Muscle layer of colon (tissue), 2 donors: ENCODE data around the gene CNGB1.
"Not testable (repeated sequence)": the region's sequence is repeated elsewhere in the genome, so short reads cannot be mapped to it uniquely, and the experiment has no call there.

Experiments used
- H3K27ac ChIP-seq: one replicate; pipeline ENCODE4 v1.7.0; 2013; ENCODE audit warnings: low read depth, mild to moderate bottlenecking, low read length, moderate library complexity
- H3K27me3 ChIP-seq, 2 donors: one replicate each; pipeline ENCODE4 v1.7.0; 2013; ENCODE audit warnings: low read length in 2 of 2, mild to moderate bottlenecking in 2 of 2; ENCODE audit not compliant: insufficient read depth in 2 of 2, control insufficient read depth in 1 of 2
- H3K36me3 ChIP-seq: one replicate; pipeline ENCODE4 v1.7.0; 2013; ENCODE audit warnings: mild to moderate bottlenecking, low read length; ENCODE audit not compliant: insufficient read depth
- H3K4me1 ChIP-seq: one replicate; pipeline ENCODE4 v1.7.0; 2013; ENCODE audit warnings: mild to moderate bottlenecking, low read length; ENCODE audit not compliant: insufficient read depth
- H3K4me3 ChIP-seq, 2 donors: one replicate each; pipeline ENCODE4 v1.7.0; 2013; ENCODE audit warnings: low read length in 2 of 2, low read depth in 1 of 2, mild to moderate bottlenecking in 1 of 2, moderate library complexity in 1 of 2
- H3K9ac ChIP-seq: one replicate; pipeline ENCODE4 v1.7.0; 2013; ENCODE audit warnings: low read length
- H3K9me3 ChIP-seq: one replicate; pipeline ENCODE4 v1.7.0; 2013; ENCODE audit warnings: mild to moderate bottlenecking, low read length
- donor health status: abdominal sarcoma.
- donor health status: Adenocarcinoma of cecum.

CNGB1 gene

GRCh38 chr16:57870753-57871454 lies 100.0 kb downstream of the CNGB1 start:
- H3K27me3 ChIP-seq, result peaks cover 0 to 15% of the 10 kb centered on the region in 2 donors

GRCh38 chr16:57868913-57869520 lies 101.9 kb downstream of the CNGB1 start:
- Histone ChIP-seq H3K27me3 (peaks cover 0 to 13% of the 10 kb centered on the region in 2 donors), H3K27ac (no peak overlapping the region), H3K4me1 (no peaks in the 10 kb centered on the region), H3K36me3 (no peaks in the 10 kb centered on the region), H3K9me3 (no peaks in the 10 kb centered on the region), H3K9ac (no peak overlapping the region), H3K4me3 (no peak overlapping the region)

More at GRCh38 chr16:57870753-57871454, 100.0 kb downstream of the CNGB1 start:
- no peak overlapping the region for H3K4me3 ChIP-seq
- no peak overlapping the region for H3K27ac ChIP-seq
- H3K9me3 ChIP-seq, result no peaks in the 10 kb centered on the region
- H3K4me1 ChIP-seq, result no peaks in the 10 kb centered on the region
- H3K36me3 ChIP-seq, result no peaks in the 10 kb centered on the region
- H3K9ac ChIP-seq, result no peak overlapping the region

- H3K27me3 ChIP-seq, result no peaks in the 10 kb centered on the region
- H3K4me1 ChIP-seq, result peaks cover 4% of the 10 kb centered on the region
- H3K9ac ChIP-seq, result no peak overlapping the region
- no peak overlapping the region for H3K4me3 ChIP-seq
- no peaks in the 10 kb centered on the region for H3K36me3 ChIP-seq
- H3K27ac ChIP-seq, result no peak overlapping the region
- H3K9me3 ChIP-seq, result no peaks in the 10 kb centered on the region
Observed at GRCh38 chr16:57867000-57867561, 103.8 kb downstream of the CNGB1 start.

GRCh38 chr16:57866529-57866918 lies 104.4 kb downstream of the CNGB1 start:
- H3K27ac ChIP-seq, result no peak overlapping the region
- no peak overlapping the region for H3K9ac ChIP-seq
- H3K4me3 ChIP-seq, result no peak overlapping the region
- H3K9me3 ChIP-seq, result no peaks in the 10 kb centered on the region
- no peaks in the 10 kb centered on the region for H3K27me3 ChIP-seq
- peaks cover 4% of the 10 kb centered on the region for H3K4me1 ChIP-seq
- H3K36me3 ChIP-seq, result no peaks in the 10 kb centered on the region

GRCh38 chr16:57865746-57866528 lies 105.0 kb downstream of the CNGB1 start:
- no peak overlapping the region for H3K4me3 ChIP-seq
- no peak overlapping the region for H3K9ac ChIP-seq
- H3K36me3 ChIP-seq, result no peaks in the 10 kb centered on the region
- no peak overlapping the region for H3K27ac ChIP-seq
- peaks cover 4% of the 10 kb centered on the region for H3K4me1 ChIP-seq
- no peaks in the 10 kb centered on the region for H3K27me3 ChIP-seq
- H3K9me3 ChIP-seq, result no peaks in the 10 kb centered on the region

GRCh38 chr16:57863434-57864160 lies 107.3 kb downstream of the CNGB1 start:
- H3K9me3 ChIP-seq, result no peaks in the 10 kb centered on the region
- no peaks in the 10 kb centered on the region for H3K27me3 ChIP-seq
- no peak overlapping the region for H3K9ac ChIP-seq
- peaks cover 4% of the 10 kb centered on the region for H3K4me1 ChIP-seq
- H3K4me3 ChIP-seq, result no peak overlapping the region
- H3K27ac ChIP-seq, result no peak overlapping the region
- H3K36me3 ChIP-seq, result no peaks in the 10 kb centered on the region

GRCh38 chr16:57862698-57863433 lies 108.1 kb downstream of the CNGB1 start:
- Histone ChIP-seq H3K9me3 (no peaks in the 10 kb centered on the region), H3K4me1 (peaks cover 4% of the 10 kb centered on the region), H3K27ac (no peak overlapping the region), H3K4me3 (no peak overlapping the region), H3K36me3 (no peaks in the 10 kb centered on the region), H3K27me3 (no peaks in the 10 kb centered on the region), H3K9ac (no peak overlapping the region)

GRCh38 chr16:57859331-57859730 lies 111.6 kb downstream of the CNGB1 start:
- Histone ChIP-seq H3K9ac (no peak overlapping the region), H3K4me1 (peaks cover 4% of the 10 kb centered on the region), H3K27ac (no peak overlapping the region), H3K36me3 (no peaks in the 10 kb centered on the region), H3K9me3 (no peaks in the 10 kb centered on the region), H3K27me3 (no peaks in the 10 kb centered on the region), H3K4me3 (no peak overlapping the region)

- Histone ChIP-seq H3K9ac (no peak overlapping the region), H3K27ac (no peak overlapping the region), H3K27me3 (no peaks in the 10 kb centered on the region), H3K4me1 (peaks cover 4% of the 10 kb centered on the region), H3K4me3 (no peak overlapping the region), H3K36me3 (no peaks in the 10 kb centered on the region), H3K9me3 (no peaks in the 10 kb centered on the region)
Observed at GRCh38 chr16:57858635-57859034, 112.3 kb downstream of the CNGB1 start.

- not testable (repeated sequence) for H3K36me3 ChIP-seq, H3K9ac ChIP-seq, H3K9me3 ChIP-seq, H3K27ac ChIP-seq, H3K4me3 ChIP-seq, H3K4me1 ChIP-seq, H3K27me3 ChIP-seq
Observed at GRCh38 chr16:57857991-57858390, 112.9 kb downstream of the CNGB1 start.
